HG03439 (cell line): ENCODE measurements around the gene CHADL.

ENCODE experiments used
- ATAC-seq: cut with Tn5 transposase; IDR thresholded peaks from one replicate; pipeline ENCODE4 v1.9.1; 2021; ENCODE audit warnings: mild to moderate bottlenecking, moderate library complexity; ENCODE audit not compliant: unreplicated experiment

Gene CHADL

GRCh38 chr22:41257696-41258095 lies 17.0 kb upstream of the CHADL start:
- ATAC-seq = no peak

- no peak for ATAC-seq
Measured at GRCh38 chr22:41256254-41257253, 15.8 kb upstream of the CHADL start.

GRCh38 chr22:41254230-41254629 lies 13.5 kb upstream of the CHADL start:
- no peak for ATAC-seq

- no peak for ATAC-seq
Measured at GRCh38 chr22:41252365-41252764, 11.6 kb upstream of the CHADL start.

GRCh38 chr22:41250127-41250526 lies 9.4 kb upstream of the CHADL start:
- ATAC-seq = no peak

- ATAC-seq = no peak
Measured at GRCh38 chr22:41249442-41249841, 8.7 kb upstream of the CHADL start.

GRCh38 chr22:41248758-41249157 lies 8.0 kb upstream of the CHADL start:
- no peak for ATAC-seq

- no peak for ATAC-seq
Measured at GRCh38 chr22:41248314-41248713, 7.6 kb upstream of the CHADL start.

- no peak for ATAC-seq
Measured at GRCh38 chr22:41247703-41248102, 7.0 kb upstream of the CHADL start.

- ATAC-seq = no peak
Measured at GRCh38 chr22:41245917-41246499, 5.3 kb upstream of the CHADL start.

GRCh38 chr22:41243361-41243760 lies 2.6 kb upstream of the CHADL start:
- ATAC-seq = no peak

GRCh38 chr22:41242396-41243117 lies 1.8 kb upstream of the CHADL start:
- ATAC-seq = no peak

- no peak for ATAC-seq
Measured at GRCh38 chr22:41241133-41241676, 474 bp upstream of the CHADL start.

GRCh38 chr22:41239443-41240128 lies 1.1 kb downstream of the CHADL start:
- no peak for ATAC-seq

GRCh38 chr22:41238570-41239442 lies 1.9 kb downstream of the CHADL start:
- ATAC-seq = no peak

- ATAC-seq = peak; percentile 65
Measured at GRCh38 chr22:41237707-41238569, 2.8 kb downstream of the CHADL start.

GRCh38 chr22:41237036-41237706 lies 3.6 kb downstream of the CHADL start:
- ATAC-seq = no peak
